ENCODE results near the gene MYBBP1A.

Gene MYBBP1A

GRCh38 chr17:4499431-4500190, 55.6 kb downstream of the MYBBP1A start:
- DNase-seq = peak; percentile 52

- peak; percentile 77 for DNase-seq
These were observed 56.5 kb downstream of the MYBBP1A start, which contains the start of gene SPNS2 for GRCh38 chr17:4498461-4499397. Gene SPNS2 (plus strand): TSS chr17:4498881. CDS start chr17:4499048, 167 bp downstream.

- DNase-seq = no peak
These were observed 57.9 kb downstream of the MYBBP1A start for GRCh38 chr17:4497101-4497824.

GRCh38 chr17:4492721-4493561, 62.2 kb downstream of the MYBBP1A start:
- DNase-seq = peak; percentile 72

GRCh38 chr17:4490637-4491061, 64.5 kb downstream of the MYBBP1A start:
- DNase-seq = no peak

GRCh38 chr17:4490109-4490591, 65.0 kb downstream of the MYBBP1A start:
- DNase-seq = no peak

GRCh38 chr17:4488989-4489595, 66.1 kb downstream of the MYBBP1A start:
- DNase-seq = no peak
